NCI-H1105 (cell line): Measurements from ENCODE around the gene TMEM132E.

Source experiments
- DNase-seq: peaks from one replicate; lab custom pipeline; 2025; lab: John Stamatoyannopoulos, UW

The TMEM132E gene

GRCh38 chr17:34665150-34665806 is 85.9 kb downstream of the TMEM132E start:
- no peak for DNase-seq

DNA sequence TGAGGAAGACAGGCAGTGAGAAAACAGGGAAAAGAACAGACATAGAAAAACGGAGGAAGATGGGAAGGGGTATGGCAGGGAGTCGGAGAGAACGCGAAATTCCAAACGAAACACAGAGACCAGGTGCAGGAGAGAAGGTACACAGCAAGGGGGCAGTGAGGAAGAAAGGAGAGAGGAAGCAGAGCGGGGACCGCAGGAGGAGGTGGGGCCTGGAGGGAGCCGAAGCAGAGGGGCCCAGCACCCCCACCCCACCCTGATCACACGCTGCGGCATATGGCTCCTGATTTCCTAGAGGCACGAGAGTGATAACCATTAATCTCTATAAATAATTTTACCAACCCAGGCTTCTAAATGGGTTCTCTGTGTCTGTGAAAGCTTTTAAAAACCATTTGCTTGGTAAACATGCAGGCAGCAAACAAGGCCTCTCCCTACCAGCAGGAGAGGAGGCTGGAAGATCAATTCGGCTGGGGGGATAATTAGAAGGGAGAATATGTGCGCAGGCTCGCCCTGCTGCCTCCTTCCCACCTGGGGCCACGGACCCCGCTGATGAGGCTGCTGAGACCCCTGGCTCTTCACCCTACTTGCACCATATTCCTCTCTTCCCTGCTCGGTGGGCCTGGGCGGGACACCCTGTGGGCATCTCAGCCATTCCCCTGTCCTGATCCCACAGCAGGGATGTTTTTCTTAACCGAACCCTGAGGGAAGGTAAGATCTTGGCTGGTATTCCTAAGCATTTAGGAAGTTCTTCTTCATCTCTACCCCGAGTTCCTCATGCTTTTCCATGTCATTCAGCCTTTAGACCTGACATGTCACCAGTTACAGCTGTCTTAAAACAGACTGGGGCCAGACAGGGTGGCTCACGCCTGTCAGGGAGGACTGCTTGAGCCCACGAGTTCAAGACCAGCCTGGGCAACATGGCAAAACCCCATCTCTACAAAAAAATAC is 86.7 kb downstream of the TMEM132E start:
- DNase-seq = no peak

GRCh38 chr17:34667656-34668055 is 88.3 kb downstream of the TMEM132E start:
- no peak for DNase-seq

DNA sequence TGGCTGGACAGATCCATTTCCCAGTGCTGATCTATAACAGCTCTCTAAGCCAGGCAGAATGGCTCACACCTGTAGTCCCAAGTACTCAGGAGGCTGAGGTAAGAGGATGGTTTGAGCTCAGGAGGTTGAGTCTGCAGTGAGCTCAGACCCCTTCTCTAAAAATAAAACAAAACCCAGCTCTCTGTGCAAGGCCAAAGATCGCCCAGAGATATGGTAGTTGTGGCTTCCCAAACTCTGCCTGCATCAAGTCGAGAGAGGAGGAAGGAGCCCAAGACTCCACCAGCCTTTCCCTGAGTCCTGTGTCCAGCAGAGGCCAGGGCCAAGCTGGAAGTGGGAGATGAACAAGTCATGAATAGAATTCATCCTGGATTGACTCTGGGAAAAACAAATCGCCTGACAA is 88.8 kb downstream of the TMEM132E start:
- DNase-seq = no peak

DNA sequence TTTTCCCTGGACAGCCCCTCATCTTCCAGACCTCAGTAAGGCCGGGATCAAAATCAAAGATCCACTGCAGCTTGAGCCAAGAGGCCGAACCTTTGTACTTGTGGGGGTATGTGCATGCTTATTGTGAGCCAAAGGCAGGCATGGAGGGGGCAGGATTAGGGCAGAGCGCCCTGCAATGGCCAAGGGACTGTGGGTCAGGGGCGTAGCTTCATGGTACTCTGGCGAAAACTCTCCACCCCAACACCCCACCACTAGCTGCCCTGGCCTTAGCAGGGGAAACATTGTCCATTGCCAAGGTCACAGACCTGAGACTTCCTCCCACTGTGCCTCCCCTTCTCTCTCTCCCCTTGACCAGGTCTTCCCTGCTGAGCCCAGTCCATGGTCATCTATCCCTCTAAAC is 90.1 kb downstream of the TMEM132E start:
- DNase-seq = no peak

- no peak for DNase-seq
Observed at GRCh38 chr17:34670618-34671017, 91.2 kb downstream of the TMEM132E start.

GRCh38 chr17:34671191-34671590 is 91.8 kb downstream of the TMEM132E start:
- DNase-seq = no peak

DNA sequence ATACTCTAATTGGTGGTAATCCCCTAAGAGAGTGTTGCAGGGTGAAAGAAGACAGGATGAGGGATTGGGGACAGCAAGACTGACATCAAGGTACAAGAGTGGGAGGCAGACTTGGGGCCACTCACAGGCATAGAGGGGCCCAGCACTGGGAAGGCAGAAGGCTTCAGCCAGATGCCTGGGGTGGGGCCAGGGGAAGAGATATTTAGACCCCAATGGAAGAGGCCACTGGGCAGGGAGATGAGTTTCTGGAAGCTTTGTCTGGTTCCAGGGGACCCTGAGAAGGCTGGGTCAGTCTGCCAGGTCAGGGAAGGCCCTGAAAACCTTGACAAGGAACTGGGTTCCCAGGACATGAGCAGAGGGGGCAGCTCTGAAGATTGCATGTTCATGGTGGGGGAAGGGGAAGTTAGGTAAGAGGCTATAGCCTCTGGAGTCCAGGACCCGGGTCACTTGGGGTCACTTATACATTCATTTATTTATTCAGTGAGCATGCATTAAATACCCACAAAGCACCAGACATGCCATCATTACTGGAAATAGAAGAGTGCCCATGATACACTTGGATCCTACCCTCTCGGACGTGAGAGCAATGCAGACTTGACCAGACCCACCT is 92.9 kb downstream of the TMEM132E start:
- DNase-seq = no peak

DNA sequence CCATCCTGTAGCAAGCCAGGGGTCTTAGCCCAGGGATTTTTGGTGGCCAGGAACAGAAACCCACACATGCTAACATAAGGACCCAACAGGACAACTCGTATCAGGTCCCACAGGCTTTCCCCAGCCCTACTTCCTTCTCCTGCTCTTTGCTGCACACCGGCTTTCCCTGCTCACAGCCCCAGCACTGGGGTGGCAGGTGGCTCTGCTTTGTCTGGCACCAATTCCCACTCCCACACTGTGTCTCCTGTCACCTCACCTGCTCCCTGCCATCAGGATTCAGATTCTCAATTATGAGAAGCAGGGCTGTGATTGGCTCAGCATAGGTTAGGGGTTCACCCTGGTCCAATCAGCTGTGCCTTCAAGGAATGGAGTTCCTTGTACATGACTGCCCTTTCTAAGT is 94.1 kb downstream of the TMEM132E start:
- DNase-seq = no peak

DNA sequence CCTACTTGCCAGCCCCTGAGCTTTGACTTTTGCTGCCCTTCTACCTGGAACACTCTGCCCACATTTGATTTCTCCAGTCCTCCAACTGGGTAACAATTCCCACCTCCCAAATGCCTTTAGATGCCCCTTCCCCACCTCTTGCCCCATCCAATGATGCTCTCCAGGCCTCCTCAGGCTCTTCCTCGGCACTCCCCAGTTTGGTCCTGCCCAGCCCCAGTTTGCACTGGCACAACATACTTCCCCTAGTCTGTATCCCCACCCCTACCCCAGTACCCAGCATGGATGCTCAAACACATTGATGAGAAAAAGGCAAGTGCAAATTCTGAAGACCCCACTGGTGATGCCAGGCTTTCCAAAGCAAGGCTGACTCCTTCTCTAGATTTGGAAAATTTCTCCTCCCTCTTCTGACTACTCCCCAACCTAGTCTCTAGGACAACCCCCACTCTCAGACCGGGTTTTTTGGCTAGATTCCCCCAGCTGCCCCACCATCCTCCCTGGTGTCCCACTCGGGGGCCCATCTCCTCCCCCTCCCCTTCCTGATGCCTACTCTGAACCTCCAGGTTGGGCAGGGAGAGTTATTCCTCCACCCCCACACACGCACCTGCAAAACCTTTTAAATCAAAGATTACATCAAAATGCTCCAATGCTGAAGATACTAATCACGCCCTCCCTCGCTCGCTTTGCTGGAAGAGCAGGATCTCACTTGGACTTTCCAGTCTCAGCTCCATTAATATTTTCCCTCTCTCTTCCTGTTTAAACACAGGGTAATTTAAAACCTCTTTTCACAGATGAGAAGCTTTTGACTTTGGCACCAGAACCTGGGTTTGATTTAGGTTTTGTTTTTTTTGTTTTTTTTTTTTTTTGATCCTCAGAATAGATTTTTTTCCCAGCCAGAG is 94.9 kb downstream of the TMEM132E start:
- peak; percentile 39 for DNase-seq

- DNase-seq = no peak
Observed at GRCh38 chr17:34675143-34675542, 95.8 kb downstream of the TMEM132E start.

- no peak for DNase-seq
Observed at GRCh38 chr17:34675605-34676004, 96.2 kb downstream of the TMEM132E start.

- DNase-seq = no peak
Observed at GRCh38 chr17:34680151-34680550, 100.8 kb downstream of the TMEM132E start.

DNA sequence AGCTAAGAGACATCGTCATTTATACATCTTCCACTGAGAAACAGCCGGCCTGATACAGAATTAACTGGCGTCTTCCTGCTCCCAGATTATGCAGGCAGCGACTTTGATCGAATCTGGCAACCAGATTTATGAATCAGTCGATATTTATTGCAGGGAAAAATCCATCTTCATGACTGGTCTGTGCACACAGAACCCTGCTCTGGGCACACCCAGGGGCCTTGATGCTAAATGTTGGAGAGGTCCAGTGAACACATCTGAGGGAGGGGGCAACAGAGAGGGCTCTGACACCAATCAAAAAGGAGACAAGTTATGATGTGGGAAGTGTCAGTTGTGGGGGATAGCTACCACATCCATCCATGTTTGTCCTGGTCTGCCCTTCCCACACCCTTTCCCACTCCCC is 102.9 kb downstream of the TMEM132E start:
- DNase-seq = no peak

GRCh38 chr17:34683390-34683789 is 104.0 kb downstream of the TMEM132E start:
- DNase-seq = no peak
